ENCODE measurements around the gene FXR1.
"Not testable (repeated sequence)": the region's sequence is repeated elsewhere in the genome, so short reads cannot be mapped to it uniquely, and the experiment has no call there.

Gene FXR1

DNA sequence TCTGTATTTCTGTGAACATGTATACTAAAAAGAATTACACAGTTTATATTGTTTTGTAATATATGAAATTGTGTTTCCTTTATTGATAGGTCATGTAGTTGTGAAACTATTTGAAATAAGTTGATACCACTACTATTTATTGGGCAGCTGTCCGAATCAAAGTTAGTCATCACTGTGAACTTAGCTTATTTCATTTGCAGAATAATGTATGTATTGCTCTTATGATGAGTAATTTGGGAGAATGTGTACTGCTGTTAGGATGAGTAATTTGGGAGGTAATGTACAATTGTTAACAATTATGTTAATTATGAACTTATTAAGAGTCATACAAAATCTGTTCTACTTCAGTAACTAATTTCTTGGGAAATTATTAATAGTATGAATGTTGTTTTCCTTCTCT, 22.2 kb downstream of the FXR1 start:
- DNase-seq (ENCODE audit: low read depth), result no peak

DNA sequence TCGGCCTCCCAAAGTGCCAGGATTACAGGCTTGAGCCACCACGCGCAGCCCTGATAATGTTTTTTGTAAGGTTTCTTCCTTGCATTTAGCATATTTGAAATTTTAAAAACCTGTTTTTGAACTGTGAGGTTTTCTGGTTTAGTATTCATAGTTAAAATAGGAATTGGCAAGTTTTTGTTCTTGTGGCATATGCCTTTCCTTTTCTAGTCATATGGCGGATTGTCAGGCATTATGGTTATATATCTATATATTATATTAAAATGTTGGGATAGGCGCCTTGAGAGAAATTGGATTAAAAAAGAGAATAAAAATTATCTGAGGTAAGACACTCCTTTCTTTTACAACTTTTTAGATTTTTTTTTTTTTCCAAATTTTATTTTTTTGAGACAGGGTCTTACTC, 28.4 kb downstream of the FXR1 start:
- no peak for DNase-seq (ENCODE audit: low read depth)

GRCh38 chr3:180947761-180948390, 35.4 kb downstream of the FXR1 start:
- DNase-seq (ENCODE audit: low read depth), result no peak

- no peak for DNase-seq (ENCODE audit: low read depth)
Measured at GRCh38 chr3:180959691-180960090, 47.2 kb downstream of the FXR1 start.

GRCh38 chr3:180961087-180961486, 48.6 kb downstream of the FXR1 start:
- DNase-seq (ENCODE audit: low read depth), result no peak

DNA sequence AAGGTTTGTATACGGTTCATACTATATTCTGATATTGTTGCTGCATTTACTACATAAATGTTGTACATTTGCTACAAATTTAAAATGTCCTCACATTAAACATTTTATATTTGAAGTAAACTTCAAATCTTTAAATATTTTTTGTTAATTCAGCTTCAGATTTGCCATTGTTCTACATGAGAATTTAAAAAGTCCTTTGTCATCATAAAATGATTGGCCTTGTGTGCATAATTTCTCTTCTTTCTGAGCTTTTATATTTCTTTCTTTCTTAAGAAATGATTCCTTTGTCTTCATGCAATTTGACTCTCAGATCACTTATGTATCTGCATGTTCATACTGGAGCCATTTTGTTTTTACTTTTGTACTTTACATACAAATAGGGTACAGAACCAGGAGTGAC, 49.1 kb downstream of the FXR1 start:
- DNase-seq (ENCODE audit: low read depth), result no peak

DNA sequence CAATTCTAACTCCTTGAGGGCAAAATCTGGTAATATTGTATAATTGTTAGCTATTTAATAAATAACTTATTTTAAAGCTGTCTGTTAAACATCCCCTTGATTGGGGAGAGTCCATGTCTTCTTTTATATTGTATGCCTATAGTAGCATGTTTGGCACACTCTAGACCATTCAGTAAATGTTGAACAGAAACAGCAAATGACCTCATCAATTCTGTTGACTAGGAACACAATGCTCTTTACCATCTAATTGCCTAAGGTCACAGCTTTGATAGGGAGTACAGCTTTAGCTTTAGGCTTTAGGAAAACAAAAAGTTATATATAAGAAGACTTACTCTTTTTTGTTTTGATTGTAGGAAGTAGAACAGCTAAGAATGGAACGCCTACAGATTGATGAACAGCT, 50.1 kb downstream of the FXR1 start:
- no peak for DNase-seq (ENCODE audit: low read depth)

DNA sequence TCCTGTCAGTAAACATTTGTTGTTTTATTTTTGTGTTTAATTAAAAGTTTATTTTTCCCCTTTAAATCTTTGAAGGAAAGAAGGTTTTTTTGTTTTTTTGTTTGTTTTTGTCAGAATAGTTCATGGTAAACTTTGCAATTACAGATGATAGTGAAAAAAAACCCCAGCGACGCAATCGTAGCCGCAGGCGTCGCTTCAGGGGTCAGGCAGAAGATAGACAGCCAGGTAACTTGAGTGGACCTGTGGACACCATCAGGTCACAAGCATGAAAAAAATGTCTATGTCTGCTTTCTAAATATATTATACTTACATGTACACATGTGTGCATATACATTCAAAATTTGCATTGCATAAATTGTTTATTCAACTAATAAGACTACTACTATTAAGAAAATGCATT, 58.5 kb downstream of the FXR1 start:
- DNase-seq (ENCODE audit: low read depth), result no peak

GRCh38 chr3:180973543-180973942, 61.1 kb downstream of the FXR1 start:
- DNase-seq (ENCODE audit: low read depth), result no peak

- no peak for DNase-seq (ENCODE audit: low read depth)
Measured at GRCh38 chr3:180974286-180974685, 61.8 kb downstream of the FXR1 start.

DNA sequence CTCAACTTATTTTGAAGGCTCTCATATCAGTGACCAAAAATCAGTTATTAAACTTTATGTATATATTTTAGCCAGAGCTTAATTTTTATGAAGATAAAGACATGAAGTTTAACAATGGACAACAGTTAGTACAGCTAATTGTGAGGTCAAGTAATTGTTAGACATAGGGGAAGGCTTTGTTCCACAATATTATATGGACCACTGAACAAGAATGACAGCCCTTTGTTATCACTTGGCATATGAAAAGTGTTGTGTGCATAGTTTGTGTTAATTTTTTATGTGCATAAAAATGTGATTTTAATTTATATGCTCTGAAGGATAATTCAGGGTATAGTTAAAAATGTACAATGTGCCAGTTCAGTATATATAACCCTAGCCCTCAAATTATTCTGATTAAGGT, 65.0 kb downstream of the FXR1 start:
- DNase-seq (ENCODE audit: low read depth), result no peak

GRCh38 chr3:180979961-180980360, 67.5 kb downstream of the FXR1 start:
- DNase-seq (ENCODE audit: low read depth), result no peak

- DNase-seq (ENCODE audit: low read depth), result no peak
Measured at GRCh38 chr3:180980611-180981010, 68.1 kb downstream of the FXR1 start.

- DNase-seq (ENCODE audit: low read depth), result no peak
Measured at GRCh38 chr3:180981912-180982311, 69.4 kb downstream of the FXR1 start.

DNA sequence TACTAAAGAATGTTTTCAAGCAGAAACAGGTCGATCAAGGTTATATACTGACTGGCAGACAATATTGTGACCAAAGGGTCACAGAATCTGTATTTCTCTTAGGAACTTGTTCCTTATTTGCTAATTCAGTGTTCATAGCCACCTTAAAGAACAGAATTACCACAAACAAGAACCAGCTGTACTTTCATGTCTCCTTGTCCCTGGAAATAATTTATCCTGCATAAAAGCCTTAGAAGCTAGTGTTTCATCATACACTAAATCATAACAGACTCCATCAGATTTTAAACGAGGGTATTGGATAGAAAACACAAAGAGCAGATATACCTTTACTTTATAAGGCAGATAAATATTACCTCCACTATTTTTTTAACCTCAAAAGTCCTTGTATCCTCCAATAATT, 70.7 kb downstream of the FXR1 start:
- no peak for DNase-seq (ENCODE audit: low read depth)

DNA sequence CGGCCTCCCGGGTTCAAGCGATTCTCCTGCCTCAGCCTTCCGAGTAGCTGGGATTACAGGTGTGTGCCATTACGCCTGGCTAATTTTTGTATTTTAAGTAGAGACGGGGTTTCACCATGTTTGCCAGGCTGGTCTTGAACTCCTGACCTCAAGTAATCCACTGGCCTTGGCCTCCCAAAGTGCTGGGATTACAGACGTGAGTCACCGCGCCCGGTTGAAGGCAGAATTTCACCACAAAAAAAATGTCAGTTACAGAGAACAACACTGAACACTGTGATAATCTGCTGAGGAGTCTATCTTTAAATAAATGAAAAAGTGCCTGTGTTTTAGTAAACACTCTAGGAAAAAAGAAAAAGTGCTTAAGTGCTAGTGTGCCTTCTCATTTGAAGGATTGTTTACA, 73.9 kb downstream of the FXR1 start:
- DNase-seq (ENCODE audit: low read depth), result not testable (repeated sequence)

GRCh38 chr3:180987344-180987743, 74.9 kb downstream of the FXR1 start:
- no peak for DNase-seq (ENCODE audit: low read depth)

DNA sequence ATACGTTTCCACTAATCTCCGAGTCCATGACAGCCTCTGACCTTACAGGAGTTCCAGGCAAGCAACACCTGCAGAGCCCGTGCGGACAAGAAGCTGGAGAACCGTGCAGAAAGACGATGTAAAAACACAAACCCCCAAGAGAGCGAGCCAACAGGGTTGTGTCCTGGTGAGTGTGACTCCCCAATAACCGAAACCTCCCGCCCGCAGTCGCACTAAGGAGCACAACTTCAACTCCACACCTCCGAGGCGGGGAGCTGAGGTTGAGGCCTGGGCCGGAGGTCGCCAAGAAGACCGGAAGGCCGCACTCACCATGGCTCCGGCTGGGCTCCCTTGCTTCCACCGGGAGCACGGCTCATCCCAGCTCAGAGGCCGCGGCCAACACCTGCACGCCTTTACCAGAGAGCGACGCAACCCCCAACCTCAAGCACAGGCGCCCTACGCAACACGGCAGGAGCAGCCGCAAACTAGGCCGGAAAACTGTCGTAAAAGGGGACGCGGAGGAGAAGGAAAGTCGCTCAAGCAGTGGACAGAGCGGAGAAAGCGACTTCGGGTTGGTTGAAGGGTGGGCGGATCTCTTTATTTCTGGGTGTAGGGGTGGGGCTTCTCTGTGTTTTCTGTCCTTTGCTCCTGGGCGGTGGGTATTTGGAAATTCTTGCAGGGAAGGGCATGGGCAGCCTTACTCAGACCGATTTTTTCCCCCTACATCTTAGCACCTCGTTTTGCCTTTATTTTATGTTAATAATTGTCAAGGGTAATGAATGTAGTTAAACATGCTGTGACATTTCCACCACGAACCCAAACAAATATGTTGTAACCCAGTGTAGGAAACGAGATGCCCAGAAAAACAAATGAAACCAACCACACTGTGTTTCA, 77.1 kb downstream of the FXR1 start, which contains the start of gene DNAJC19:
DNAJC19 (minus strand) TSS at position 446 of the 873 bp plus-strand sequence; CDS start at position 312, 134 bp downstream.
- peak; percentile 89 for DNase-seq (ENCODE audit: low read depth)

GRCh38 chr3:180990505-180990904, 78.0 kb downstream of the FXR1 start:
- no peak for DNase-seq (ENCODE audit: low read depth)

- no peak for DNase-seq (ENCODE audit: low read depth)
Measured at GRCh38 chr3:180996415-180996932, 84.0 kb downstream of the FXR1 start.

GRCh38 chr3:181002331-181002730, 89.9 kb downstream of the FXR1 start:
- DNase-seq (ENCODE audit: low read depth), result not testable (repeated sequence)

- DNase-seq (ENCODE audit: low read depth), result not testable (repeated sequence)
Measured at GRCh38 chr3:181003469-181003868, 91.0 kb downstream of the FXR1 start.

DNA sequence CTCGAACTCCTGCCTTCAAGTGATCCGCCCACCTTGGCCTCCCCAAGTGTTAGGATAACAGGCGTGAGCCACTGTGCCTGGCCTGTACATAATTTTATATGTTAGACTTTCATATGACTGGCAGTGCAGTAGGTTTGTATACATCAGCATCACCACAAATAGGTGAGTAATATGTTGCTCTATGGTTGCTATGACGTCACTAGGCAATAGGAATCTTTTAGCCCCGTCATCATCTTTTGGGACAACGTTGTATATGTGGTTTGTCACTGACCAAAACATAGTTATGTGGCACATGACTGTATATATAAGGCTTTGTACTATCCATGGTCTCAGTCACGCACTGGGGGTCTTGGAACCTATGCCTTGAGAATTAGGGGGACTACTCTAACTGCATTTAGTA, 94.1 kb downstream of the FXR1 start:
- no peak for DNase-seq (ENCODE audit: low read depth)

Measured in GM04504 (cell line).